ENCODE results near the gene APOBEC3C.

DNA sequence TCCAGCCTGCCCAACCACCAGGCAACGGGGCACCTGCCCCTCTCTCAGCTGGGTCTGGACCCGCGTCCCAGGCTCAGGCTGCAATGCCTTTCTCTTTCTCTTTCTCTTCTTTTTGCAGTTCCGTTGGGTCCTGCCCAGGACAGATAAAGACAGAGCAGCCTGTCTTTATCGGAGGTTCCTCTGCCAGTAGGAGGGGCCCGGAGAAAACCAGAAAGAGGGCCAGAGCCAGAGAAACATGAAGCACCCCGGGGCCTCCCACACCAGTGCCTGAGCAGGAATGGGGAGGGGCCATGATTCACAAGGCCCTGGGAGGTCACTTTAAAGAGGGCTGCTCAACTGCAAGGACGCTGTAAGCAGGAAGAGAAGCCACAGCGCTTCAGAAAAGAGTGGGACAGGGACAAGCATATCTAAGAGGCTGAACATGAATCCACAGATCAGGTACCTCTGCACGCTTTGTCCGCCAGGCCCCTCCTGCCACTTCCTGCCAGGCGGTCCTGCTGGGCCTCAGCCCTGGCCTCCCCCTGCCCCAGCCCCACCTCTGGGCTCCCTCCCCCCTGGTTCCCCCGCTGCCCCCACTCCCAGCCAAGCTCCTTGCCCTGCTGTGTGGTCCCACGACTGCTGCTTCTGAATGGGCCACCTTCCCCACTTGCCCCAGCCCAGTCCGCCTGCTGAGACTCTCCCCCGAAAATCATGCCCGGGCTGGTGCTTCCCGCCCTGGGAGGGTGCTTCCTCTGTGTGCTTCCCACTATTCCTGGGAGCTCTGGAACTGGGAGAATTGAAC is at the start of gene APOBEC3C:
- TF ChIP-seq, protein P1, sequence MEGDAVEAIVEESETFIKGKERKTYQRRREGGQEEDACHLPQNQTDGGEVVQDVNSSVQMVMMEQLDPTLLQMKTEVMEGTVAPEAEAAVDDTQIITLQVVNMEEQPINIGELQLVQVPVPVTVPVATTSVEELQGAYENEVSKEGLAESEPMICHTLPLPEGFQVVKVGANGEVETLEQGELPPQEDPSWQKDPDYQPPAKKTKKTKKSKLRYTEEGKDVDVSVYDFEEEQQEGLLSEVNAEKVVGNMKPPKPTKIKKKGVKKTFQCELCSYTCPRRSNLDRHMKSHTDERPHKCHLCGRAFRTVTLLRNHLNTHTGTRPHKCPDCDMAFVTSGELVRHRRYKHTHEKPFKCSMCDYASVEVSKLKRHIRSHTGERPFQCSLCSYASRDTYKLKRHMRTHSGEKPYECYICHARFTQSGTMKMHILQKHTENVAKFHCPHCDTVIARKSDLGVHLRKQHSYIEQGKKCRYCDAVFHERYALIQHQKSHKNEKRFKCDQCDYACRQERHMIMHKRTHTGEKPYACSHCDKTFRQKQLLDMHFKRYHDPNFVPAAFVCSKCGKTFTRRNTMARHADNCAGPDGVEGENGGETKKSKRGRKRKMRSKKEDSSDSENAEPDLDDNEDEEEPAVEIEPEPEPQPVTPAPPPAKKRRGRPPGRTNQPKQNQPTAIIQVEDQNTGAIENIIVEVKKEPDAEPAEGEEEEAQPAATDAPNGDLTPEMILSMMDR (conservative IDR thresholded peaks at IDR 0.05 in 1 of 2, IDR thresholded peaks at IDR 0.05 in 1 of 2; ENCODE audit: low read depth in 1 of 2, low read length in 2 of 2): peak in 1 of 2 donors; percentile 14
- TF ChIP-seq EZH2 (IDR thresholded peaks at IDR 0.05; ENCODE audit: low read length, missing control alignments): no peak
